Neural crest cell (in vitro differentiated cells): ENCODE results near the gene SLMAP. TPM values are rescaled to one million over a fixed set of nuclear protein-coding genes. Genes with fewer than 3 reads are reported as not detected.
A peak's percentile ranks its signal among the peaks of the same experiment; 100 is the strongest.

ENCODE experiments used
- DNase-seq: peaks from one replicate; pipeline ENCODE4 v3.0.0; 2021; ENCODE audit warnings: low read depth, mixed read lengths, low spot score
- H3K27ac Mint-ChIP-seq: one replicate; pipeline ENCODE4 v1.8.0; 2021; ENCODE audit warnings: mild to moderate bottlenecking, mixed read lengths; ENCODE audit not compliant: unreplicated experiment
- H3K27me3 Mint-ChIP-seq: 2 replicates; pipeline ENCODE4 v1.8.0; 2021; ENCODE audit warnings: low read depth, mild to moderate bottlenecking, mixed read lengths
- H3K36me3 Mint-ChIP-seq: 2 replicates; pipeline ENCODE4 v1.8.0; 2021; ENCODE audit warnings: low read depth, mild to moderate bottlenecking, mixed read lengths
- H3K4me1 Mint-ChIP-seq: 2 replicates; pipeline ENCODE4 v1.8.0; 2021; ENCODE audit warnings: mixed read lengths
- H3K4me3 Mint-ChIP-seq: one replicate; pipeline ENCODE4 v1.8.0; 2021; ENCODE audit warnings: mild to moderate bottlenecking, mixed read lengths
- H3K9me3 Mint-ChIP-seq: 2 replicates; pipeline ENCODE4 v1.8.0; 2021; ENCODE audit warnings: mixed read lengths
- CTCF ChIP-seq: fragments of 200-600 bp; sonication (generic); conservative IDR thresholded peaks from 2 replicates; pipeline ENCODE4 v1.5.0; 2021; ENCODE audit warnings: antibody characterized with exemption, mild to moderate bottlenecking
- total RNA-seq: library from RNA; stranded (reverse); gene quantifications from 2 replicates; pipeline ENCODE4 v1.2.1, GENCODE V29; 2021

Gene SLMAP
- total RNA-seq, 1 donor from 2014 or later: 45.7 TPM

- no peaks in the 10 kb centered on the region for H3K27me3 Mint-ChIP-seq
- no peaks in the 10 kb centered on the region for H3K36me3 Mint-ChIP-seq
- no peaks in the 10 kb centered on the region for H3K4me1 Mint-ChIP-seq
- TF ChIP-seq CTCF: no peak
- DNase-seq: no peak
- no peak overlapping the region for H3K4me3 Mint-ChIP-seq
- no peaks in the 10 kb centered on the region for H3K9me3 Mint-ChIP-seq
- H3K27ac Mint-ChIP-seq: no peak overlapping the region
Observed at GRCh38 chr3:57777774-57778173, 21.7 kb downstream of the SLMAP start.

GRCh38 chr3:57778494-57778893, 22.4 kb downstream of the SLMAP start:
- Mint-ChIP-seq H3K27ac (peak overlapping the region; percentile 85), H3K27me3 (no peaks in the 10 kb centered on the region), H3K4me3 (no peak overlapping the region), H3K4me1 (no peaks in the 10 kb centered on the region), H3K9me3 (no peaks in the 10 kb centered on the region), H3K36me3 (no peaks in the 10 kb centered on the region)
- TF ChIP-seq CTCF: no peak
- no peak for DNase-seq

GRCh38 chr3:57779666-57780065, 23.6 kb downstream of the SLMAP start:
- no peak for DNase-seq
- H3K4me3 Mint-ChIP-seq: no peak overlapping the region
- no peaks in the 10 kb centered on the region for H3K4me1 Mint-ChIP-seq
- H3K27me3 Mint-ChIP-seq: no peaks in the 10 kb centered on the region
- no peak for TF ChIP-seq CTCF
- H3K27ac Mint-ChIP-seq: no peak overlapping the region
- no peaks in the 10 kb centered on the region for H3K36me3 Mint-ChIP-seq
- no peaks in the 10 kb centered on the region for H3K9me3 Mint-ChIP-seq

- TF ChIP-seq CTCF: no peak
- Mint-ChIP-seq H3K4me1 (no peaks in the 10 kb centered on the region), H3K27me3 (no peaks in the 10 kb centered on the region), H3K9me3 (no peaks in the 10 kb centered on the region), H3K27ac (no peak overlapping the region), H3K4me3 (no peak overlapping the region), H3K36me3 (no peaks in the 10 kb centered on the region)
- no peak for DNase-seq
Observed at GRCh38 chr3:57783186-57784088, 27.3 kb downstream of the SLMAP start.

GRCh38 chr3:57784089-57784735, 28.1 kb downstream of the SLMAP start:
- H3K27me3 Mint-ChIP-seq: no peaks in the 10 kb centered on the region
- no peak overlapping the region for H3K4me3 Mint-ChIP-seq
- H3K9me3 Mint-ChIP-seq: no peaks in the 10 kb centered on the region
- no peaks in the 10 kb centered on the region for H3K4me1 Mint-ChIP-seq
- DNase-seq: no peak
- no peak overlapping the region for H3K27ac Mint-ChIP-seq
- no peak for TF ChIP-seq CTCF
- no peaks in the 10 kb centered on the region for H3K36me3 Mint-ChIP-seq
